ENCODE measurements around the gene RABEP1.

The RABEP1 gene

GRCh38 chr17:5355421-5356129 lies 73.5 kb downstream of the RABEP1 start:
- Histone ChIP-seq H3K4me3 (ENCODE audit: low read depth, low read length) (no peak overlapping the region), H3K27me3 (replicated peaks) (no peaks in the 10 kb centered on the region), H3K36me3 (replicated peaks) (peaks cover 30% of the 10 kb centered on the region), H3K27ac (no peak overlapping the region)
- no peak for DNase-seq
- no peak for TF ChIP-seq CTCF (IDR thresholded peaks at IDR 0.05; ENCODE audit: low read depth, low read length, missing control alignments)
- in situ Hi-C loops (cut with HindIII; ENCODE audit: low pct_ligation_motif_present, low sequenced_read_pairs): no loop called here

GRCh38 chr17:5361426-5361825 lies 79.3 kb downstream of the RABEP1 start:
- Histone ChIP-seq H3K27ac (no peak overlapping the region), H3K4me3 (ENCODE audit: low read depth, low read length) (no peak overlapping the region), H3K27me3 (replicated peaks) (no peaks in the 10 kb centered on the region), H3K36me3 (replicated peaks) (peaks cover 31% of the 10 kb centered on the region)
- no peak for TF ChIP-seq CTCF (IDR thresholded peaks at IDR 0.05; ENCODE audit: low read depth, low read length, missing control alignments)
- in situ Hi-C loops (cut with HindIII; ENCODE audit: low pct_ligation_motif_present, low sequenced_read_pairs): no loop called here
- no peak for DNase-seq

GRCh38 chr17:5362162-5362811 lies 80.2 kb downstream of the RABEP1 start:
- in situ Hi-C loops (cut with HindIII; ENCODE audit: low pct_ligation_motif_present, low sequenced_read_pairs): no loop called here
- peaks cover 32% of the 10 kb centered on the region for H3K36me3 ChIP-seq (replicated peaks)
- H3K27ac ChIP-seq: no peak overlapping the region
- H3K27me3 ChIP-seq (replicated peaks): no peaks in the 10 kb centered on the region
- no peak overlapping the region for H3K4me3 ChIP-seq (ENCODE audit: low read depth, low read length)
- no peak for TF ChIP-seq CTCF (IDR thresholded peaks at IDR 0.05; ENCODE audit: low read depth, low read length, missing control alignments)
- DNase-seq: no peak

- TF ChIP-seq CTCF (IDR thresholded peaks at IDR 0.05; ENCODE audit: low read depth, low read length, missing control alignments): no peak
- DNase-seq: no peak
- in situ Hi-C loops (cut with HindIII; ENCODE audit: low pct_ligation_motif_present, low sequenced_read_pairs): no loop called here
- no peaks in the 10 kb centered on the region for H3K27me3 ChIP-seq (replicated peaks)
- no peak overlapping the region for H3K4me3 ChIP-seq (ENCODE audit: low read depth, low read length)
- H3K27ac ChIP-seq: no peak overlapping the region
- H3K36me3 ChIP-seq (replicated peaks): peaks cover 31% of the 10 kb centered on the region
These were observed 82.1 kb downstream of the RABEP1 start for GRCh38 chr17:5364156-5364555.

GRCh38 chr17:5364696-5365095 lies 82.6 kb downstream of the RABEP1 start:
- Histone ChIP-seq H3K4me3 (ENCODE audit: low read depth, low read length) (no peak overlapping the region), H3K27ac (no peak overlapping the region), H3K36me3 (replicated peaks) (peaks cover 30% of the 10 kb centered on the region), H3K27me3 (replicated peaks) (no peaks in the 10 kb centered on the region)
- in situ Hi-C loops (cut with HindIII; ENCODE audit: low pct_ligation_motif_present, low sequenced_read_pairs): no loop called here
- TF ChIP-seq CTCF (IDR thresholded peaks at IDR 0.05; ENCODE audit: low read depth, low read length, missing control alignments): no peak
- DNase-seq: no peak

All from brain microvascular endothelial cell (primary cell).